H1 (cell line): Measurements from ENCODE around the gene CIB4. TPM values are rescaled to one million over a fixed set of nuclear protein-coding genes. Genes with fewer than 3 reads are reported as not detected.

Experiments used
- CTCF ChIA-PET: fragments of 300-600 bp; sonication (Branson Sonifier 250); formaldehyde crosslinking; loops from one replicate; lab custom pipeline; 2021; ENCODE audit not compliant: partially characterized antibody; lab: Charles Lee
- POLR2A ChIA-PET: fragments of 300-600 bp; sonication (Branson Sonifier 250); formaldehyde crosslinking; loops from one replicate; lab custom pipeline; 2021; ENCODE audit warnings: inconsistent platforms; ENCODE audit not compliant: partially characterized antibody; lab: Charles Lee
- DNase-seq, 2 experiments: peaks; one replicate each; pipeline versions ENCODE4 v3.0.0 to v3.0.0-alpha.2; 2010 to 2022; ENCODE audit warnings: low spot score in 2 of 2, low read depth in 1 of 2, mixed read lengths in 1 of 2
- FAIRE-seq: peaks from 2 replicates; lab custom pipeline; 2011; peaks lifted over from hg19 to GRCh38; lab: Jason Lieb, UNC
- H2AFZ ChIP-seq: 2 replicates; pipeline ENCODE4 v1.8.1; 2012; ENCODE audit warnings: low read length, inconsistent platforms
- H2AK5ac ChIP-seq: 2 replicates; pipeline ENCODE4 v1.6.1; 2013; ENCODE audit warnings: low read depth, low read length
- H2BK120ac ChIP-seq: replicated peaks from 2 replicates; pipeline ENCODE3; 2013; ENCODE audit warnings: low read depth, low read length, inconsistent platforms
- H2BK12ac ChIP-seq: 2 replicates; pipeline ENCODE4 v1.6.1; 2013; ENCODE audit warnings: low read depth, low read length
- H2BK15ac ChIP-seq: 2 replicates; pipeline ENCODE4 v1.6.1; 2013; ENCODE audit warnings: low read length
- H2BK20ac ChIP-seq: 2 replicates; pipeline ENCODE4 v1.6.1; 2013; ENCODE audit warnings: low read length
- H2BK5ac ChIP-seq: 2 replicates; pipeline ENCODE4 v1.6.1; 2013; ENCODE audit warnings: low read depth, low read length
- H3K14ac ChIP-seq: 2 replicates; pipeline ENCODE4 v1.6.1; 2013; ENCODE audit warnings: inconsistent platforms; ENCODE audit not compliant: insufficient read length
- H3K18ac ChIP-seq: 2 replicates; pipeline ENCODE4 v1.6.1; 2013; ENCODE audit warnings: low read length; ENCODE audit errors: extremely low read depth
- H3K23ac ChIP-seq: 2 replicates; pipeline ENCODE4 v1.6.1; 2013; ENCODE audit warnings: inconsistent platforms; ENCODE audit not compliant: insufficient read length
- H3K23me2 ChIP-seq: 2 replicates; pipeline ENCODE4 v1.6.1; 2013; ENCODE audit warnings: low read depth, low read length
- H3K27ac ChIP-seq: 2 replicates; pipeline ENCODE4 v1.6.1; 2011; ENCODE audit warnings: low read depth, low read length, inconsistent platforms
- H3K27me3 ChIP-seq, 4 experiments: replicated peaks in 1 of 4; 1 replicate in 1 of 4; 2 replicates in 3 of 4; pipeline versions ENCODE4 v1.6.1 to v1.8.1; 2011 to 2013; ENCODE audit warnings: low read length in 3 of 4, mild to moderate bottlenecking in 3 of 4, inconsistent platforms in 2 of 4, mixed read lengths in 2 of 4, moderate library complexity in 1 of 4; ENCODE audit not compliant: control insufficient read depth in 3 of 4, insufficient read depth in 3 of 4; ENCODE audit errors: extremely low read depth in 1 of 4
- H3K36me3 ChIP-seq, 4 experiments: 2 replicates each; pipeline versions ENCODE4 v1.6.1 to v1.8.1; 2011 to 2013; ENCODE audit warnings: mild to moderate bottlenecking in 4 of 4, low read length in 3 of 4, moderate library complexity in 2 of 4, control low read depth in 1 of 4, inconsistent platforms in 1 of 4; ENCODE audit not compliant: insufficient read depth in 4 of 4, control insufficient read depth in 2 of 4
- H3K4ac ChIP-seq: replicated peaks from 2 replicates; pipeline ENCODE3; 2013; ENCODE audit warnings: low read length, low read depth, mixed read lengths, inconsistent platforms; ENCODE audit not compliant: insufficient read length
- H3K4me1 ChIP-seq, 4 experiments: replicated peaks in 1 of 4; 1 replicate in 1 of 4; 2 replicates in 3 of 4; pipeline versions ENCODE4 v1.6.1 to v1.8.1; 2011 to 2013; ENCODE audit warnings: low read length in 3 of 4, inconsistent platforms in 2 of 4, mixed read lengths in 1 of 4; ENCODE audit not compliant: insufficient read depth in 4 of 4, control insufficient read depth in 3 of 4
- H3K4me2 ChIP-seq, 2 experiments: 2 replicates each; pipeline versions ENCODE4 v1.6.1 to v1.8.1; 2011 to 2013; ENCODE audit warnings: low read depth in 2 of 2, low read length in 2 of 2, control low read depth in 1 of 2, inconsistent platforms in 1 of 2, mild to moderate bottlenecking in 1 of 2; ENCODE audit not compliant: insufficient read depth in 1 of 2
- H3K4me3 ChIP-seq, 4 experiments: fragments of 200-600, 300-600 bp in 1 of 4; sonication (generic), shearing (Covaris generic), sonication (Bioruptor Twin) in 1 of 4; 2 replicates each; pipeline versions ENCODE4 v1.5.1 to v1.8.1; 2011 to 2016; ENCODE audit warnings: low read length in 4 of 4, low read depth in 3 of 4, control low read depth in 2 of 4, inconsistent platforms in 2 of 4, mild to moderate bottlenecking in 2 of 4, mixed read lengths in 1 of 4, moderate library complexity in 1 of 4; ENCODE audit not compliant: insufficient read depth in 2 of 4; ENCODE audit errors: extremely low read depth in 1 of 4
- H3K56ac ChIP-seq: replicated peaks from 2 replicates; pipeline ENCODE3; 2013; ENCODE audit warnings: low read depth, mild to moderate bottlenecking, mixed read lengths, low read length, inconsistent platforms; ENCODE audit not compliant: insufficient read length
- H3K79me1 ChIP-seq: 2 replicates; pipeline ENCODE4 v1.6.1; 2013; ENCODE audit warnings: low read depth, low read length, control low read depth
- H3K79me2 ChIP-seq, 2 experiments: 2 replicates each; pipeline versions ENCODE4 v1.6.1 to v1.8.1; 2012 to 2013; ENCODE audit warnings: low read length in 2 of 2, mild to moderate bottlenecking in 2 of 2, inconsistent platforms in 1 of 2; ENCODE audit not compliant: insufficient read depth in 2 of 2, control insufficient read depth in 1 of 2
- H3K9ac ChIP-seq, 4 experiments: replicated peaks in 1 of 4; 1 replicate in 1 of 4; 2 replicates in 3 of 4; pipeline versions ENCODE4 v1.6.1 to v1.8.1; 2011 to 2013; ENCODE audit warnings: low read depth in 3 of 4, low read length in 3 of 4, control low read depth in 2 of 4, mild to moderate bottlenecking in 2 of 4, moderate library complexity in 2 of 4, inconsistent platforms in 1 of 4; ENCODE audit errors: extremely low read depth in 1 of 4
- H3K9me3 ChIP-seq, 2 experiments: 2 replicates each; pipeline versions ENCODE4 v1.6.1 to v1.8.1; 2012 to 2013; ENCODE audit warnings: mild to moderate bottlenecking in 2 of 2, moderate library complexity in 2 of 2, control low read depth in 1 of 2, inconsistent platforms in 1 of 2, low read depth in 1 of 2, low read length in 1 of 2, mixed read lengths in 1 of 2; ENCODE audit not compliant: insufficient read depth in 2 of 2
- H4K20me1 ChIP-seq, 2 experiments: replicated peaks in 1 of 2; 2 replicates each; pipeline versions ENCODE3 to v1.8.1; 2011 to 2013; ENCODE audit warnings: inconsistent platforms in 2 of 2, low read length in 2 of 2, mild to moderate bottlenecking in 1 of 2; ENCODE audit not compliant: insufficient read depth in 2 of 2, control insufficient read depth in 1 of 2
- H4K5ac ChIP-seq: 2 replicates; pipeline ENCODE4 v1.6.1; 2013; ENCODE audit warnings: low read length, low read depth, mixed read lengths, inconsistent platforms; ENCODE audit not compliant: insufficient read length
- H4K8ac ChIP-seq: 2 replicates; pipeline ENCODE4 v1.8.0; 2013; ENCODE audit warnings: mild to moderate bottlenecking, moderate library complexity, low read length, inconsistent platforms; ENCODE audit not compliant: insufficient read depth; ENCODE audit errors: extremely low read depth
- H4K91ac ChIP-seq: replicated peaks from 2 replicates; pipeline ENCODE3; 2013; ENCODE audit warnings: low read length, mixed read lengths, inconsistent platforms; ENCODE audit not compliant: insufficient read length
- BCL11A ChIP-seq, 2 experiments: IDR thresholded peaks; one replicate each; pipeline ENCODE4 v1.6.1; 2011; ENCODE audit warnings: low read depth in 2 of 2, low read length in 2 of 2, mild to moderate bottlenecking in 2 of 2
- CBX5 ChIP-seq: fragments of 300-800, 300-1000 bp; sonication (generic); IDR thresholded peaks from 2 replicates; pipeline ENCODE4 v1.7.1; 2016; ENCODE audit warnings: antibody characterized with exemption, low read length, low read depth
- CTBP2 ChIP-seq: IDR thresholded peaks from 2 replicates; pipeline ENCODE4 v1.7.0; 2011; ENCODE audit warnings: borderline replicate concordance, mild to moderate bottlenecking, moderate library complexity, mixed read lengths, low read length; ENCODE audit not compliant: insufficient read depth, insufficient read length
- EGR1 ChIP-seq: IDR thresholded peaks from 2 replicates; pipeline ENCODE4 v1.6.1; 2011; ENCODE audit warnings: low read depth, low read length, borderline replicate concordance
- FOSL1 ChIP-seq: IDR thresholded peaks from 2 replicates; pipeline ENCODE4 v1.6.1; 2011; ENCODE audit warnings: mild to moderate bottlenecking, low read depth, low read length, moderate library complexity; ENCODE audit not compliant: insufficient read depth
- GABPA ChIP-seq: IDR thresholded peaks from 2 replicates; pipeline ENCODE4 v1.6.1; 2011; ENCODE audit warnings: mild to moderate bottlenecking, low read length, moderate library complexity, borderline replicate concordance; ENCODE audit not compliant: insufficient read depth
- GTF2F1 ChIP-seq: IDR thresholded peaks from 2 replicates; pipeline ENCODE4 v1.6.1; 2012; ENCODE audit warnings: low read depth, low read length, improper control_type of control experiment, borderline replicate concordance
- HDAC2 ChIP-seq, 2 experiments: fragments of 300-600 bp in 1 of 2; sonication (generic) in 1 of 2; IDR thresholded peaks; 2 replicates each; pipeline ENCODE4 v1.6.1; 2011 to 2012; ENCODE audit warnings: low read depth in 2 of 2, low read length in 2 of 2, mild to moderate bottlenecking in 2 of 2, moderate library complexity in 2 of 2, borderline replicate concordance in 1 of 2, inconsistent platforms in 1 of 2
- KDM4A ChIP-seq: IDR thresholded peaks from one replicate; pipeline ENCODE4 v1.7.1; 2012; ENCODE audit warnings: low read depth, mild to moderate bottlenecking, moderate library complexity, low read length, inconsistent platforms; ENCODE audit not compliant: severe bottlenecking
- POLR2A ChIP-seq, 2 experiments: IDR thresholded peaks; 1 replicate in 1 of 2; 2 replicates in 1 of 2; pipeline ENCODE4 v1.6.1; 2011; ENCODE audit warnings: low read depth in 2 of 2, low read length in 2 of 2, mild to moderate bottlenecking in 2 of 2; ENCODE audit errors: control extremely low read depth in 1 of 2
- POU5F1 ChIP-seq: IDR thresholded peaks from 2 replicates; pipeline ENCODE4 v1.6.1; 2011; ENCODE audit warnings: low read depth, mild to moderate bottlenecking, low read length, moderate library complexity
- TBP ChIP-seq: IDR thresholded peaks from 2 replicates; pipeline ENCODE4 v1.6.1; 2011; ENCODE audit warnings: low read depth, low read length, improper control_type of control experiment
- YY1 ChIP-seq: IDR thresholded peaks from 2 replicates; pipeline ENCODE4 v1.6.1; 2011; ENCODE audit warnings: low read depth, mild to moderate bottlenecking, low read length
- WGBS, 2 experiments: shearing (Covaris generic) in 1 of 2; methylation state at CpG; one replicate each; pipeline versions ENCODE4 v1.1.6 to v1.1.7; 2013 to 2015; ENCODE audit warnings: low lambda C conversion rate in 2 of 2, mixed read lengths in 2 of 2, inconsistent platforms in 1 of 2, low coverage in 1 of 2, missing lambda C conversion rate in 1 of 2; ENCODE audit not compliant: insufficient replicate concordance in 2 of 2, insufficient coverage in 1 of 2, insufficient read length in 1 of 2; ENCODE audit errors: extremely low coverage in 1 of 2, missing lambda C conversion rate in 1 of 2; 5-methylcytosine and 5-hydroxymethylcytosine counted together
- polyA plus RNA-seq, 7 experiments: library from polyadenylated mRNA; depleted of rRNA in 3 of 7; stranded (reverse) in 5 of 7; unstranded in 2 of 7; fragments of >200 nt in 5 of 7; fragments of 200-250 nt in 2 of 7; gene quantifications; 1 replicate in 5 of 7; 2 replicates in 1 of 7; 4 replicates in 1 of 7; pipeline versions ENCODE4 v1.2.1 to v1.2.3, GENCODE V29; 2011 to 2013; ENCODE audit warnings: missing spikeins in 2 of 7, mixed read lengths in 2 of 7
- total RNA-seq: library from RNA; stranded (reverse); fragmentation: NEBNext Ultra II Directional; extraction: Animal tissue kit (Norgen Biotek cat#: 25700); gene quantifications from 2 replicates; pipeline ENCODE4 v1.2.1, GENCODE V29; 2021
- TF ChIP-seq, protein P1 (sequence below): IDR thresholded peaks from 2 replicates; pipeline ENCODE4 v1.6.1; 2012; ENCODE audit warnings: inconsistent platforms

CIB4 gene
- total and polyA plus RNA-seq, 2 of the 8 experiments (the other 6 are each of a cell fraction or from before 2014, with no cell fraction given): not detected

DNA sequence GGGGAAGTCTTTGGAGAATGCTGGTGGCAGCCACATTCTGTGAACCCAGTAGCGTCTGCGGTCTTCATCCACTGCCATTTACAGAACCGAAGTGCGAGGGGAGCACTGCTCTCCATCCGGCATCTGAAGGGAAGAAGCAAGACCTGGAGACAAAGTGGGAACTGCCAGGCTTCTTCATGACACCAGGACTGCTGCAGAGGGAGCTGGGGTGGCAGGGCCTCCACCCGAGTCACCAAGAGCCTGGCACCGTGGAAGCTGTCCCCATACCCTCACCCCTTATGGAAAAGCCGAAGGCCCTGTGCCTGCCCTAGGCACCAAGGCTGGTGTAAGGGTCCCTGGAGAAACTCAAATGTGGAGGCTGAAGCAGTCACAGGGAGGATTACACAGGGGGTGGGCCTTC lies 79.8 kb downstream of the CIB4 start:
- WGBS, 2 experiments: 85% methylated on average over 8 of the region's 8 CpGs; no CpG with 5 or more reads in 1 of the 2 experiments
- H4K91ac ChIP-seq: no peak overlapping the region
- H2AFZ ChIP-seq: no peak overlapping the region
- no peak overlapping the region for H3K56ac ChIP-seq
- no peak overlapping the region for H3K4ac ChIP-seq
- no peak overlapping the region for H2BK20ac ChIP-seq
- H3K27me3 ChIP-seq: peaks cover 0 to 20% (median 10%) of the 10 kb centered on the region in 4 experiments; a peak in 5 of 7 replicates
- H4K5ac ChIP-seq: no peak overlapping the region
- no peak overlapping the region for H3K18ac ChIP-seq
- no peaks in the 10 kb centered on the region for H3K79me2 ChIP-seq
- H4K20me1 ChIP-seq: no peaks in the 10 kb centered on the region
- no peak overlapping the region for H3K9ac ChIP-seq
- no peak overlapping the region for H2BK12ac ChIP-seq
- no peak overlapping the region for H3K4me3 ChIP-seq
- ChIA-PET POLR2A (no interaction called here), CTCF (interaction anchor here (0.8 to 11.9 kb wide), 9 partner anchors 9 to 92 kb away, joined by 3 to 159 read pairs (median 3); no protein-coding TSS in a partner anchor)
- no peak overlapping the region for H4K8ac ChIP-seq
- H2BK5ac ChIP-seq: no peak overlapping the region
- H3K4me2 ChIP-seq: no peak overlapping the region; a peak in 1 of 4 replicates
- no peak overlapping the region for H3K23ac ChIP-seq
- DNase-seq: no peak
- FAIRE-seq: no peak
- no peak overlapping the region for H3K27ac ChIP-seq
- no peak overlapping the region for H2AK5ac ChIP-seq
- no peak overlapping the region for H3K14ac ChIP-seq
- H3K23me2 ChIP-seq: no peaks in the 10 kb centered on the region; the same call in 1 of the 2 replicates
- no peaks in the 10 kb centered on the region for H3K36me3 ChIP-seq
- H3K79me1 ChIP-seq: no peaks in the 10 kb centered on the region; the same call in 1 of the 2 replicates
- H2BK120ac ChIP-seq: no peak overlapping the region
- H2BK15ac ChIP-seq: no peak overlapping the region
- H3K4me1 ChIP-seq: peaks cover 0 to 24% (median 11%) of the 10 kb centered on the region in 4 experiments; a peak in 6 of 7 replicates
- H3K9me3 ChIP-seq: no peaks in the 10 kb centered on the region
- TF ChIP-seq GABPA (no peak), BCL11A (IDR thresholded peaks at IDR 0.05; ENCODE audit: low read depth in 2 of 2, low read length in 2 of 2) (no peak), GTF2F1 (no peak), CTBP2 (no peak), FOSL1 (no peak), YY1 (no peak), KDM4A (no peak), EGR1 (no peak), POLR2A (IDR thresholded peaks at IDR 0.05; ENCODE audit: control extremely low read depth in 1 of 2, low read depth in 2 of 2, low read length in 2 of 2) (no peak), CBX5 (no peak), POU5F1 (no peak), TBP (no peak), HDAC2 (IDR thresholded peaks at IDR 0.05; ENCODE audit: borderline replicate concordance in 1 of 2, low read depth in 2 of 2, low read length in 2 of 2) (no peak)
- TF ChIP-seq, protein P1, sequence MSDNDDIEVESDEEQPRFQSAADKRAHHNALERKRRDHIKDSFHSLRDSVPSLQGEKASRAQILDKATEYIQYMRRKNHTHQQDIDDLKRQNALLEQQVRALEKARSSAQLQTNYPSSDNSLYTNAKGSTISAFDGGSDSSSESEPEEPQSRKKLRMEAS: no peak
